Keratinocyte (primary cell): ENCODE data around the gene CD101. TPM values are rescaled to one million over a fixed set of nuclear protein-coding genes. Genes with fewer than 3 reads are reported as not detected.

Experiments
- DNase-seq: peaks from one replicate; pipeline ENCODE4 v3.0.0-alpha.2; 2011; ENCODE audit warnings: low read depth, missing footprints, low spot score
- FAIRE-seq: peaks from 2 replicates; lab custom pipeline; 2011; peaks lifted over from hg19 to GRCh38; lab: Jason Lieb, UNC
- H2AFZ ChIP-seq: 2 replicates; pipeline ENCODE4 v1.6.0; 2012; ENCODE audit warnings: low read length, control low read depth, inconsistent platforms; ENCODE audit not compliant: control insufficient read depth
- H3K27ac ChIP-seq: 2 replicates; pipeline ENCODE4 v1.5.1; 2011; ENCODE audit warnings: low read length; ENCODE audit not compliant: control insufficient read depth, insufficient read depth
- H3K27me3 ChIP-seq: 3 replicates; pipeline ENCODE4 v1.6.0; 2011; ENCODE audit warnings: low read length; ENCODE audit not compliant: control insufficient read depth, insufficient read depth; ENCODE audit errors: extremely low read depth
- H3K36me3 ChIP-seq, 2 experiments: 2 replicates in 1 of 2; 3 replicates in 1 of 2; pipeline ENCODE4 v1.5.1; 2011; ENCODE audit warnings: low read length in 2 of 2, mild to moderate bottlenecking in 1 of 2; ENCODE audit not compliant: control insufficient read depth in 2 of 2, insufficient read depth in 2 of 2; ENCODE audit errors: extremely low read depth in 1 of 2
- H3K4me1 ChIP-seq: 3 replicates; pipeline ENCODE4 v1.5.1; 2011; ENCODE audit warnings: low read length; ENCODE audit not compliant: control insufficient read depth, insufficient read depth; ENCODE audit errors: extremely low read depth
- H3K4me2 ChIP-seq: 3 replicates; pipeline ENCODE4 v1.6.0; 2011; ENCODE audit warnings: low read depth, low read length; ENCODE audit not compliant: control insufficient read depth, insufficient read depth; ENCODE audit errors: extremely low read depth
- H3K4me3 ChIP-seq, 3 experiments: fragments of 200-600 bp in 1 of 3; sonication (generic) in 1 of 3; 2 replicates in 2 of 3; 3 replicates in 1 of 3; pipeline ENCODE4 v1.5.1; 2011 to 2016; ENCODE audit warnings: low read length in 3 of 3, mild to moderate bottlenecking in 3 of 3, control low read depth in 2 of 3, inconsistent platforms in 1 of 3, low read depth in 1 of 3, mixed read lengths in 1 of 3, mixed run types in 1 of 3, moderate library complexity in 1 of 3; ENCODE audit not compliant: control insufficient read depth in 2 of 3, insufficient read depth in 2 of 3; ENCODE audit errors: extremely low read depth in 1 of 3
- H3K79me2 ChIP-seq: 2 replicates; pipeline ENCODE4 v1.6.0; 2012; ENCODE audit warnings: low read length; ENCODE audit not compliant: control insufficient read depth, insufficient read depth
- H3K9ac ChIP-seq: 3 replicates; pipeline ENCODE4 v1.6.0; 2011; ENCODE audit warnings: low read length; ENCODE audit not compliant: control insufficient read depth, insufficient read depth; ENCODE audit errors: extremely low read depth
- H3K9me1 ChIP-seq: 3 replicates; pipeline ENCODE4 v1.6.0; 2011; ENCODE audit warnings: low read length; ENCODE audit not compliant: control insufficient read depth, insufficient read depth; ENCODE audit errors: extremely low read depth
- H3K9me3 ChIP-seq: 2 replicates; pipeline ENCODE4 v1.5.1; 2012; ENCODE audit warnings: low read depth, low read length; ENCODE audit not compliant: control insufficient read depth
- H4K20me1 ChIP-seq: 3 replicates; pipeline ENCODE4 v1.6.0; 2011; ENCODE audit warnings: low read length; ENCODE audit not compliant: control insufficient read depth, insufficient read depth; ENCODE audit errors: extremely low read depth
- EZH2 ChIP-seq: IDR thresholded peaks from one replicate; pipeline ENCODE4 v1.6.1; 2012; ENCODE audit warnings: inconsistent platforms, mild to moderate bottlenecking, low read length, moderate library complexity
- dilution Hi-C: fragments of 300-500 bp; cut with MboI; formaldehyde crosslinking; loops from one replicate; pipeline ENCODE4 v1.7.0; 2020; ENCODE audit warnings: low sequenced_read_pairs; ENCODE audit not compliant: extremely low pct_ligation_motif_present
- polyA plus RNA-seq, 5 experiments: library from polyadenylated mRNA; depleted of rRNA in 3 of 5; stranded (reverse) in 3 of 5; stranded (forward) in 1 of 5; unstranded in 1 of 5; fragments of >200 nt; gene quantifications; 1 replicate in 1 of 5; 2 replicates in 3 of 5; 3 replicates in 1 of 5; pipeline versions ENCODE4 v1.2.1 to v1.2.3, GENCODE V29; 2011 to 2012; ENCODE audit warnings: missing spikeins in 2 of 5, low read depth in 1 of 5, low replicate concordance in 1 of 5
- TF ChIP-seq, protein P1 (sequence below), 3 experiments: IDR thresholded peaks in 1 of 3; conservative IDR thresholded peaks in 1 of 3; optimal IDR thresholded peaks in 1 of 3; 2 replicates in 2 of 3; 3 replicates in 1 of 3; pipeline versions ENCODE3 to v1.5.1; 2011; ENCODE audit warnings: low read length in 3 of 3, mild to moderate bottlenecking in 3 of 3, moderate library complexity in 2 of 3, control low read depth in 1 of 3, inconsistent platforms in 1 of 3; ENCODE audit not compliant: insufficient read depth in 2 of 3; ENCODE audit errors: extremely low read depth in 1 of 3

CD101 gene
- polyA plus RNA-seq, 1 donor (not counting 4 experiments of a cell fraction or from before 2014, with no cell fraction given): 1.8 TPM

DNA sequence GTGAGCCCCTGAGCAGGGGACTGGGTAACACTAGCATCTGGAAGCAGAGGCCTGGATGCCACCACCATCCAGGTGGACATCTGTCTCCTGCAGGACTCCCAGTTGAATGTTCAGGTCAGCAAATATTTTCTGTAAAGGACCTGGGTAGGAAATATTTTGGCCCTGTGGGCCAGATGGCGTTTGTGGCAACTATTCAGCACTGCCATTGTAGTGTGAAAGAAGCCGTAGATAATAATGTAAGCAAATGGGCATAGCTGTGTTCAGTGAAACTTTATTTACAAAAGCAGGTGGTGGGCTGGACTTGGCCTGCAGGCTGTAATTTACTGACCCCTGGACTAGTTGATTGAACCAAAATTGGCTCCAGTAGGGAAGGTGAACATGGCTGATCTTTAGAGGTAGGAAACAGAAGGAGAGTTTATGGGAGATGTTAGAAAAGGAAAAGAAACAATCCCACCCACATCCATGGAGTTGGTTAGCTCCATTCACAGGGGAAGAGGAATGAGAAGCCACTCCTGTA, 20.0 kb upstream of the CD101 start:
- Histone ChIP-seq H3K4me3 (no peak overlapping the region), H4K20me1 (no peaks in the 10 kb centered on the region), H3K9me1 (no peaks in the 10 kb centered on the region), H3K9me3 (no peaks in the 10 kb centered on the region), H2AFZ (no peak overlapping the region), H3K4me2 (no peak overlapping the region), H3K4me1 (no peaks in the 10 kb centered on the region), H3K9ac (no peak overlapping the region), H3K27ac (no peak overlapping the region), H3K79me2 (peaks cover 2% of the 10 kb centered on the region), H3K36me3 (peaks cover 3 to 18% of the 10 kb centered on the region in 2 experiments), H3K27me3 (no peaks in the 10 kb centered on the region)
- TF ChIP-seq EZH2: no peak
- FAIRE-seq (no peak), DNase-seq (no peak)
- dilution Hi-C loops: no loop called here

DNA sequence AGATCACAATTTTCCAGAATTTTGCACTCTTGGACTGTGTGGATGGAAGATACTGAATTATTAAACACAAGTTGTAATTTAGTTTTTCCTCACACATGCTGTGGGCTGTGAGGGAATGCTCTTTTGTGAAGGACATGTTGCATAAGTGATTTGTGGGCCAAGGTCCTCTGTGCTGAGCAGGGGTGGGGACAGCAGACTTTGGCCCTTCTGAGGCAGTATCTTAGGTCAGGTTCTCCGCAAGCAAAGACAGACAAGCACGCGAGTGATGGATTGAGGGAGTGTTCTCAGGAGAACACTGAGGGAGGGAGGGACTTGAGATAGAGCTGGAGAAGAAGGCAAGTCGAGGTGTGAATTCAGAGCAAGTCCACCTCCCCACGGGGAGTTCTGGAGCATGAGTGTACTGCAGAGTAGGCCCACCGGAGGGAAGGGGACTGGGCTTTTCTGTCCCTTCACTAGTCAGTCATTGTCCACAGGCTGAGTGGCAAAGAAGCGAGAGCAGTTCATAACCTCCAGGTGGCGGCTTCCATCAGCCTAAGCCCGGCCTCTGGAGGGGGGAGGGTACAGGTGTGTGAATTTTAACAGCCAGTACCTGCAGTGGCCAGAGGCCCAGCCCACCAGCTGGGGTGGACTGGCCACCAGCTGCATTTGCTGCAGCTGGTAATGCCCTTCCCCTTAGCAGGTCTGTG, 19.1 kb upstream of the CD101 start:
- dilution Hi-C loops: no loop called here
- peaks cover 10 to 23% of the 10 kb centered on the region in 2 experiments for H3K36me3 ChIP-seq
- no peak overlapping the region for H3K4me3 ChIP-seq
- H4K20me1 ChIP-seq: no peaks in the 10 kb centered on the region
- no peaks in the 10 kb centered on the region for H3K27me3 ChIP-seq
- no peak overlapping the region for H2AFZ ChIP-seq
- H3K4me2 ChIP-seq: no peak overlapping the region
- H3K79me2 ChIP-seq: peaks cover 2% of the 10 kb centered on the region
- FAIRE-seq (no peak), DNase-seq (no peak)
- no peak overlapping the region for H3K27ac ChIP-seq
- no peaks in the 10 kb centered on the region for H3K9me3 ChIP-seq
- TF ChIP-seq, protein P1, sequence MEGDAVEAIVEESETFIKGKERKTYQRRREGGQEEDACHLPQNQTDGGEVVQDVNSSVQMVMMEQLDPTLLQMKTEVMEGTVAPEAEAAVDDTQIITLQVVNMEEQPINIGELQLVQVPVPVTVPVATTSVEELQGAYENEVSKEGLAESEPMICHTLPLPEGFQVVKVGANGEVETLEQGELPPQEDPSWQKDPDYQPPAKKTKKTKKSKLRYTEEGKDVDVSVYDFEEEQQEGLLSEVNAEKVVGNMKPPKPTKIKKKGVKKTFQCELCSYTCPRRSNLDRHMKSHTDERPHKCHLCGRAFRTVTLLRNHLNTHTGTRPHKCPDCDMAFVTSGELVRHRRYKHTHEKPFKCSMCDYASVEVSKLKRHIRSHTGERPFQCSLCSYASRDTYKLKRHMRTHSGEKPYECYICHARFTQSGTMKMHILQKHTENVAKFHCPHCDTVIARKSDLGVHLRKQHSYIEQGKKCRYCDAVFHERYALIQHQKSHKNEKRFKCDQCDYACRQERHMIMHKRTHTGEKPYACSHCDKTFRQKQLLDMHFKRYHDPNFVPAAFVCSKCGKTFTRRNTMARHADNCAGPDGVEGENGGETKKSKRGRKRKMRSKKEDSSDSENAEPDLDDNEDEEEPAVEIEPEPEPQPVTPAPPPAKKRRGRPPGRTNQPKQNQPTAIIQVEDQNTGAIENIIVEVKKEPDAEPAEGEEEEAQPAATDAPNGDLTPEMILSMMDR (optimal IDR thresholded peaks at IDR 0.05 in 1 of 3, IDR thresholded peaks at IDR 0.05 in 1 of 3, conservative IDR thresholded peaks at IDR 0.05 in 1 of 3; ENCODE audit: extremely low read depth in 1 of 3, insufficient read depth in 2 of 3, low read length in 3 of 3): no peak
- no peak for TF ChIP-seq EZH2
- H3K9me1 ChIP-seq: no peaks in the 10 kb centered on the region
- no peak overlapping the region for H3K9ac ChIP-seq
- H3K4me1 ChIP-seq: no peaks in the 10 kb centered on the region
